HepG2 (cell line): Measurements from ENCODE around the gene RNF183. TPM values are rescaled to one million over a fixed set of nuclear protein-coding genes. Genes with fewer than 3 reads are reported as not detected.

ENCODE experiments used
- ATAC-seq: fragments of 200-7000 bp; cut with Tn5 transposase; 3 replicates; pipeline ENCODE4 v1.9.1; 2020; ENCODE audit warnings: mild to moderate bottlenecking, moderate library complexity
- BruUV-seq: library from RNA; stranded (reverse); fragments of 400-500 nt; replicated peaks from 2 replicates; lab custom pipeline; 2021; lab: Mats Ljungman, UMichigan
- CTCF ChIA-PET: fragments of 300-600 bp; formaldehyde crosslinking; extraction: SDS; loops from one replicate; lab custom pipeline; 2021; ENCODE audit warnings: low total read pairs, inconsistent platforms, low intra/inter-chr PET ratio; lab: Yijun Ruan, JAX
- POLR2A ChIA-PET: fragments of 350-600 bp; sonication (Branson Sonifier 250); formaldehyde crosslinking; loops from one replicate; lab custom pipeline; 2020; ENCODE audit warnings: antibody characterized with exemption, inconsistent platforms; lab: Yijun Ruan, JAX
- DNase-seq: peaks from one replicate; pipeline ENCODE4 v3.0.0-alpha.2; 2015; ENCODE audit warnings: low spot score
- FAIRE-seq: peaks from 3 replicates; lab custom pipeline; 2011; peaks lifted over from hg19 to GRCh38; lab: Jason Lieb, UNC
- H2AFZ ChIP-seq: one replicate; pipeline ENCODE4 v1.6.1; 2011; ENCODE audit warnings: low read length, inconsistent platforms
- H3K27ac ChIP-seq: fragments of 300-600 bp; 3 replicates; pipeline ENCODE4 v1.8.0; 2011; ENCODE audit warnings: mixed run types, mild to moderate bottlenecking, mixed read lengths, low read length, inconsistent platforms; ENCODE audit not compliant: insufficient read depth; ENCODE audit errors: extremely low read length
- H3K27me3 ChIP-seq, 2 experiments: fragments of 200-600 bp in 1 of 2; 2 replicates in 1 of 2; 3 replicates in 1 of 2; pipeline versions ENCODE4 v1.6.0 to v1.8.0; 2011; ENCODE audit warnings: low read length in 2 of 2, mild to moderate bottlenecking in 2 of 2, moderate library complexity in 2 of 2, inconsistent platforms in 1 of 2; ENCODE audit not compliant: insufficient read depth in 2 of 2, control insufficient read depth in 1 of 2
- H3K36me3 ChIP-seq, 2 experiments: fragments of 200-600 bp in 1 of 2; replicated peaks in 1 of 2; 2 replicates in 1 of 2; 3 replicates in 1 of 2; pipeline versions ENCODE4 v1.5.1 to v1.8.0; 2011; ENCODE audit warnings: low read length in 2 of 2, inconsistent platforms in 1 of 2; ENCODE audit not compliant: insufficient read depth in 2 of 2, control insufficient read depth in 1 of 2
- H3K4me1 ChIP-seq: 2 replicates; pipeline ENCODE4 v1.5.1; 2012; ENCODE audit warnings: low read length, inconsistent platforms; ENCODE audit not compliant: insufficient read depth
- H3K4me2 ChIP-seq: 2 replicates; pipeline ENCODE4 v1.6.0; 2011; ENCODE audit warnings: low read depth, low read length, inconsistent platforms
- H3K4me3 ChIP-seq, 3 experiments: fragments of 200-600 bp in 1 of 3; sonication (generic), shearing (Covaris generic) in 1 of 3; replicated peaks in 1 of 3; 2 replicates each; pipeline ENCODE4 v1.5.1; 2011 to 2016; ENCODE audit warnings: low read length in 3 of 3, inconsistent platforms in 2 of 3, low read depth in 2 of 3, mild to moderate bottlenecking in 2 of 3, control low read depth in 1 of 3, mixed read lengths in 1 of 3; ENCODE audit not compliant: insufficient read depth in 1 of 3
- H3K79me2 ChIP-seq: one replicate; pipeline ENCODE4 v1.6.1; 2011; ENCODE audit warnings: low read length, inconsistent platforms; ENCODE audit not compliant: insufficient read depth
- H3K9ac ChIP-seq: 2 replicates; pipeline ENCODE4 v1.6.0; 2011; ENCODE audit warnings: mild to moderate bottlenecking, low read depth, low read length, inconsistent platforms; ENCODE audit not compliant: insufficient read depth
- H3K9me3 ChIP-seq: 2 replicates; pipeline ENCODE4 v1.5.1; 2012; ENCODE audit warnings: mild to moderate bottlenecking, low read length
- H4K20me1 ChIP-seq: 2 replicates; pipeline ENCODE4 v1.6.0; 2011; ENCODE audit warnings: inconsistent platforms, mild to moderate bottlenecking, low read length, moderate library complexity; ENCODE audit not compliant: insufficient read depth
- CCDC6 ChIP-seq: sonication (generic); formaldehyde crosslinking; IDR thresholded peaks from 2 replicates; pipeline ENCODE4 v1.8.1; 2022; ENCODE audit warnings: mild to moderate bottlenecking, missing genetic modification reagents, moderate library complexity
- HOXA3 ChIP-seq: sonication (generic); formaldehyde crosslinking; IDR thresholded peaks from 2 replicates; pipeline ENCODE4 v1.5.0; 2020; ENCODE audit warnings: missing genetic modification reagents
- MED13 ChIP-seq: sonication (generic); formaldehyde crosslinking; IDR thresholded peaks from 2 replicates; pipeline ENCODE4 v1.5.0; 2020; ENCODE audit warnings: missing genetic modification reagents
- NCOA2 ChIP-seq: sonication (generic); formaldehyde crosslinking; IDR thresholded peaks from 2 replicates; pipeline ENCODE4 v1.8.0; 2022; ENCODE audit warnings: inconsistent platforms
- NFATC3 ChIP-seq: sonication (generic); formaldehyde crosslinking; IDR thresholded peaks from 2 replicates; pipeline ENCODE4 v1.5.1; 2020; ENCODE audit warnings: mild to moderate bottlenecking, missing genetic modification reagents
- PAF1 ChIP-seq: IDR thresholded peaks from 2 replicates; pipeline ENCODE4 v1.6.1; 2016; ENCODE audit warnings: missing genetic modification reagents, missing compliant biosample characterization
- SALL1 ChIP-seq: sonication (generic); formaldehyde crosslinking; IDR thresholded peaks from 2 replicates; pipeline ENCODE4 v1.8.0; 2022; ENCODE audit warnings: mild to moderate bottlenecking, missing genetic modification reagents
- SP5 ChIP-seq: IDR thresholded peaks from 2 replicates; pipeline ENCODE4 v1.6.1; 2016; ENCODE audit warnings: low read depth, borderline replicate concordance
- SRSF9 ChIP-seq: fragments of 200-400 bp; formaldehyde crosslinking; IDR thresholded peaks from 2 replicates; pipeline ENCODE4 v1.6.1; 2018; ENCODE audit warnings: borderline replicate concordance, mild to moderate bottlenecking, low read depth, low read length; ENCODE audit not compliant: insufficient read depth, poor library complexity, severe bottlenecking
- THYN1 ChIP-seq: sonication (generic); formaldehyde crosslinking; IDR thresholded peaks from 2 replicates; pipeline ENCODE4 v1.8.1; 2023; ENCODE audit warnings: low read depth, mild to moderate bottlenecking, moderate library complexity, missing genetic modification reagents, borderline replicate concordance
- WIZ ChIP-seq: sonication (generic); formaldehyde crosslinking; IDR thresholded peaks from 2 replicates; pipeline ENCODE4 v1.5.1; 2020; ENCODE audit warnings: mild to moderate bottlenecking, missing genetic modification reagents
- ZFY ChIP-seq: sonication (generic); formaldehyde crosslinking; IDR thresholded peaks from 2 replicates; pipeline ENCODE4 v1.4.0; 2020; ENCODE audit warnings: missing genetic modification reagents
- ZHX1 ChIP-seq: sonication (generic); formaldehyde crosslinking; IDR thresholded peaks from 2 replicates; pipeline ENCODE4 v1.8.1; 2022; ENCODE audit warnings: low read depth, mild to moderate bottlenecking, missing genetic modification reagents
- ZNF282 ChIP-seq: fragments of 450-650 bp; IDR thresholded peaks from 2 replicates; pipeline ENCODE4 v1.6.1; 2018; ENCODE audit not compliant: partially characterized antibody
- ZNF343 ChIP-seq: sonication (generic); formaldehyde crosslinking; IDR thresholded peaks from 2 replicates; pipeline ENCODE4 v1.4.0; 2020; ENCODE audit warnings: mild to moderate bottlenecking, missing genetic modification reagents
- ZNF354B ChIP-seq: sonication (generic); formaldehyde crosslinking; IDR thresholded peaks from 2 replicates; pipeline ENCODE4 v1.8.0; 2022; ENCODE audit warnings: mild to moderate bottlenecking, missing genetic modification reagents
- ZNF629 ChIP-seq: sonication (generic); formaldehyde crosslinking; conservative IDR thresholded peaks from 2 replicates; pipeline ENCODE4 v1.5.0; 2020; ENCODE audit warnings: missing genetic modification reagents
- ZNF670 ChIP-seq: sonication (generic); formaldehyde crosslinking; IDR thresholded peaks from 2 replicates; pipeline ENCODE4 v1.8.0; 2022; ENCODE audit warnings: mild to moderate bottlenecking, missing genetic modification reagents, borderline replicate concordance
- ZSCAN12 ChIP-seq: sonication (generic); formaldehyde crosslinking; IDR thresholded peaks from 2 replicates; pipeline ENCODE4 v1.9.0; 2021; ENCODE audit warnings: mild to moderate bottlenecking, missing genetic modification reagents
- WGBS: methylation state at CpG from one replicate; pipeline ENCODE4 v1.1.6; 2017; ENCODE audit warnings: low lambda C conversion rate; 5-methylcytosine and 5-hydroxymethylcytosine counted together
- in situ Hi-C: cut with HindIII; loops from 2 replicates; pipeline ENCODE4 v1.10.0; 2017; ENCODE audit warnings: low pct_unique_long_range_greater_than_20kb; ENCODE audit not compliant: extremely low pct_ligation_motif_present
- intact Hi-C: fragments of 100-400 bp; cut with micrococcal nuclease; formaldehyde crosslinking; loops from one replicate; pipeline ENCODE4 v1.10.0; 2022; ENCODE audit not compliant: unreplicated experiment
- polyA plus RNA-seq, 8 experiments: library from polyadenylated mRNA; depleted of rRNA in 3 of 8; stranded (reverse) in 7 of 8; unstranded in 1 of 8; fragments of >200 nt; fragmentation: Illumina TruSeq in 4 of 8; extraction: Trizol in 4 of 8; gene quantifications; 2 replicates each; pipeline versions ENCODE4 v1.2.1 to v1.2.3, GENCODE V29; 2011 to 2016; ENCODE audit warnings: low read depth in 4 of 8, missing spikeins in 1 of 8, mixed read lengths in 1 of 8; ENCODE audit not compliant: insufficient read depth in 1 of 8
- total RNA-seq, 5 experiments: library from RNA; depleted of rRNA; stranded (reverse); fragments of >200 nt; fragmentation: Illumina TruSeq; extraction: Trizol; gene quantifications; 2 replicates each; pipeline ENCODE4 v1.2.3, GENCODE V29; 2016; ENCODE audit warnings: low read depth in 1 of 5

Gene RNF183
- total and polyA plus RNA-seq, 2 of the 13 experiments (the other 11 are each of a cell fraction or from before 2014, with no cell fraction given): 0.13 to 6.5 TPM

GRCh38 chr9:113337714-113338113 is 34.5 kb upstream of the RNF183 start:
- BruUV-seq: no TSS peak
- ChIA-PET CTCF (no interaction called here), POLR2A (no interaction called here)
- no peak for FAIRE-seq
- intact Hi-C loops (no loop called here), in situ Hi-C loops (no loop called here)
- ATAC-seq: no peak
- H3K79me2 ChIP-seq: no peaks in the 10 kb centered on the region
- WGBS: 92% methylated on average over 2 of the region's 2 CpGs
- H4K20me1 ChIP-seq: no peaks in the 10 kb centered on the region
- H3K27me3 ChIP-seq: no peaks in the 10 kb centered on the region
- H3K4me2 ChIP-seq: no peak overlapping the region
- no peak for DNase-seq
- TF ChIP-seq ZNF282 (no peak), ZNF629 (CRISPR knock-in tag) (peak; percentile 57; the same call in 1 of the 2 replicates), THYN1 (CRISPR knock-in tag) (no peak)
- no peaks in the 10 kb centered on the region for H3K9me3 ChIP-seq
- no peak overlapping the region for H2AFZ ChIP-seq
- H3K27ac ChIP-seq: no peak overlapping the region
- peaks cover 15% of the 10 kb centered on the region for H3K4me1 ChIP-seq
- no peak overlapping the region for H3K4me3 ChIP-seq
- no peak overlapping the region for H3K9ac ChIP-seq
- H3K36me3 ChIP-seq: no peaks in the 10 kb centered on the region

GRCh38 chr9:113331780-113332179 is 28.6 kb upstream of the RNF183 start:
- Histone ChIP-seq H3K36me3 (no peaks in the 10 kb centered on the region), H3K4me1 (no peaks in the 10 kb centered on the region), H3K27ac (no peak overlapping the region), H3K9me3 (no peaks in the 10 kb centered on the region), H2AFZ (no peak overlapping the region), H3K4me3 (no peak overlapping the region), H3K4me2 (no peak overlapping the region), H3K79me2 (no peaks in the 10 kb centered on the region), H3K27me3 (no peaks in the 10 kb centered on the region), H3K9ac (no peak overlapping the region), H4K20me1 (no peaks in the 10 kb centered on the region)
- FAIRE-seq (no peak), DNase-seq (no peak), ATAC-seq (no peak)
- 53% methylated on average over 4 of the region's 4 CpGs for WGBS
- CTCF ChIA-PET: no interaction called here
- in situ Hi-C loops (no loop called here), intact Hi-C loops (no loop called here)
- POLR2A ChIA-PET: no interaction called here
- BruUV-seq: no TSS peak
- TF ChIP-seq SALL1 (CRISPR knock-in tag) (no peak), PAF1 (no peak), ZNF343 (no peak), NFATC3 (CRISPR knock-in tag) (no peak), SP5 (CRISPR knock-in tag) (no peak), ZFY (no peak), ZNF670 (CRISPR knock-in tag) (no peak), WIZ (no peak), SRSF9 (no peak), NCOA2 (CRISPR knock-in tag) (no peak), ZNF354B (CRISPR knock-in tag) (no peak), CCDC6 (CRISPR knock-in tag) (no peak), ZHX1 (CRISPR knock-in tag) (no peak), HOXA3 (CRISPR knock-in tag) (no peak), ZSCAN12 (CRISPR knock-in tag) (no peak), MED13 (CRISPR knock-in tag) (no peak)
